HCT116 (cell line): ENCODE data around the gene POFUT2. TPM values are rescaled to one million over a fixed set of nuclear protein-coding genes. Genes with fewer than 3 reads are reported as not detected.

Source experiments
- ATAC-seq: fragments of 200-7000 bp; cut with Tn5 transposase; 2 replicates; pipeline ENCODE4 v1.9.1; 2020; ENCODE audit warnings: mild to moderate bottlenecking, moderate library complexity
- BruUV-seq: library from RNA; stranded (reverse); fragments of 400-500 nt; replicated peaks from 2 replicates; lab custom pipeline; 2021; lab: Mats Ljungman, UMichigan
- CTCF ChIA-PET: fragments of 300-600 bp; sonication (Branson Sonifier 250); formaldehyde crosslinking; loops from one replicate; lab custom pipeline; 2021; ENCODE audit warnings: antibody characterized with exemption; lab: Charles Lee
- POLR2A ChIA-PET: fragments of 300-600, 350-600 bp; sonication (Branson Sonifier 250); formaldehyde crosslinking; loops from one replicate; lab custom pipeline; 2021; ENCODE audit warnings: antibody characterized with exemption; lab: Charles Lee
- RAD21 ChIA-PET, 2 experiments: fragments of 300-600 bp; sonication (Branson Sonifier 250); formaldehyde crosslinking; loops; one replicate each; lab custom pipeline; 2023; ENCODE audit warnings: low total read pairs in 2 of 2; ENCODE audit not compliant: uncharacterized antibody in 2 of 2, unreplicated experiment in 2 of 2, low non-redundant PET in 1 of 2; lab: Charles Lee
- DNase-seq: peaks from one replicate; pipeline ENCODE4 v3.0.0-alpha.2; 2010; ENCODE audit warnings: low read depth, low spot score
- H2AFZ ChIP-seq: fragments of 200-600 bp; shearing (Covaris generic), sonication (generic); 2 replicates; pipeline ENCODE4 v1.6.1; 2017; ENCODE audit warnings: low read depth, mixed run types, mixed read lengths, antibody characterized with exemption, low read length; ENCODE audit not compliant: poor library complexity, severe bottlenecking
- H3K27ac ChIP-seq: 2 replicates; pipeline ENCODE4 v1.5.1; 2012; ENCODE audit warnings: low read depth, low read length
- H3K27me3 ChIP-seq: fragments of 200-600 bp; sonication (generic); 2 replicates; pipeline ENCODE4 v1.6.1; 2016; ENCODE audit warnings: mixed run types, low read length, mixed read lengths; ENCODE audit not compliant: insufficient read depth
- H3K36me3 ChIP-seq, 2 experiments: fragments of 200-500 bp in 1 of 2; fragments of 200-600 bp in 1 of 2; sonication (Bioruptor generic) in 1 of 2; sonication (generic) in 1 of 2; 2 replicates each; pipeline versions ENCODE4 v1.5.1 to v1.6.1; 2014 to 2016; ENCODE audit warnings: low read length in 2 of 2, inconsistent platforms in 1 of 2, mixed read lengths in 1 of 2, mixed run types in 1 of 2; ENCODE audit not compliant: insufficient read depth in 2 of 2, control insufficient read depth in 1 of 2
- H3K4me1 ChIP-seq, 2 experiments: fragments of 200-600 bp in 1 of 2; sonication (generic) in 1 of 2; 2 replicates each; pipeline versions ENCODE4 v1.5.1 to v1.6.1; 2012 to 2017; ENCODE audit warnings: low read length in 2 of 2, inconsistent platforms in 1 of 2, mild to moderate bottlenecking in 1 of 2, mixed read lengths in 1 of 2, mixed run types in 1 of 2, moderate library complexity in 1 of 2; ENCODE audit not compliant: insufficient read depth in 2 of 2, control insufficient read depth in 1 of 2
- H3K4me2 ChIP-seq: fragments of 200-600 bp; sonication (generic); 2 replicates; pipeline ENCODE4 v1.6.1; 2017; ENCODE audit warnings: mixed run types, low read length, mixed read lengths
- H3K4me3 ChIP-seq, 2 experiments: fragments of 200-600 bp in 1 of 2; sonication (generic) in 1 of 2; replicated peaks in 1 of 2; 2 replicates each; pipeline ENCODE4 v1.5.1; 2011 to 2016; ENCODE audit warnings: low read length in 2 of 2, control low read depth in 1 of 2, low read depth in 1 of 2, mild to moderate bottlenecking in 1 of 2, mixed read lengths in 1 of 2, mixed run types in 1 of 2
- H3K79me2 ChIP-seq: fragments of 200-600 bp; sonication (generic); 2 replicates; pipeline ENCODE4 v1.6.1; 2017; ENCODE audit warnings: mild to moderate bottlenecking, mixed run types, low read length, moderate library complexity, mixed read lengths; ENCODE audit not compliant: insufficient read depth
- H3K9ac ChIP-seq: fragments of 200-600 bp; sonication (generic); 2 replicates; pipeline ENCODE4 v1.6.1; 2016; ENCODE audit warnings: low read length, mixed read lengths
- H3K9me2 ChIP-seq: fragments of 200-600 bp; sonication (generic), shearing (Covaris generic); 2 replicates; pipeline ENCODE4 v1.6.1; 2017; ENCODE audit warnings: mixed run types, mild to moderate bottlenecking, moderate library complexity; ENCODE audit not compliant: insufficient read depth
- H3K9me3 ChIP-seq, 2 experiments: fragments of 200-500 bp in 1 of 2; fragments of 200-600 bp in 1 of 2; sonication (Bioruptor generic) in 1 of 2; sonication (generic) in 1 of 2; 2 replicates each; pipeline ENCODE4 v1.6.1; 2014 to 2017; ENCODE audit warnings: low read length in 2 of 2, mixed read lengths in 2 of 2, inconsistent platforms in 1 of 2, low read depth in 1 of 2, mild to moderate bottlenecking in 1 of 2, mixed run types in 1 of 2, moderate library complexity in 1 of 2; ENCODE audit not compliant: control insufficient read depth in 1 of 2, insufficient read depth in 1 of 2
- H4K20me1 ChIP-seq: fragments of 200-600 bp; sonication (generic), shearing (Covaris generic); 2 replicates; pipeline ENCODE4 v1.6.1; 2017; ENCODE audit warnings: mixed run types, mild to moderate bottlenecking, moderate library complexity; ENCODE audit not compliant: insufficient read depth
- ATF3 ChIP-seq: IDR thresholded peaks from 2 replicates; pipeline ENCODE4 v1.6.1; 2012
- CBX3 ChIP-seq: IDR thresholded peaks from 2 replicates; pipeline ENCODE4 v1.6.1; 2012; ENCODE audit warnings: low read depth
- ELF1 ChIP-seq: IDR thresholded peaks from 2 replicates; pipeline ENCODE4 v1.6.1; 2012; ENCODE audit warnings: low read depth, borderline replicate concordance
- EZH2 ChIP-seq: fragments of 200-600 bp; sonication (generic); IDR thresholded peaks from 2 replicates; pipeline ENCODE4 v1.6.1; 2017; ENCODE audit warnings: antibody characterized with exemption, mixed run types
- POLR2A ChIP-seq: IDR thresholded peaks from 2 replicates; pipeline ENCODE4 v1.7.0; 2011; ENCODE audit warnings: borderline replicate concordance; ENCODE audit not compliant: insufficient read depth, insufficient read length; ENCODE audit errors: extremely low read depth
- RAD21 ChIP-seq: IDR thresholded peaks from 2 replicates; pipeline ENCODE4 v1.6.1; 2012; ENCODE audit warnings: low read depth, mild to moderate bottlenecking
- SRF ChIP-seq: IDR thresholded peaks from 2 replicates; pipeline ENCODE4 v1.6.1; 2012; ENCODE audit warnings: low read depth
- YY1 ChIP-seq: IDR thresholded peaks from 2 replicates; pipeline ENCODE4 v1.6.1; 2011; ENCODE audit warnings: low read length, low read depth, moderate library complexity, mild to moderate bottlenecking; ENCODE audit not compliant: insufficient replicate concordance; ENCODE audit errors: extremely low read depth
- ZBTB33 ChIP-seq: IDR thresholded peaks from 2 replicates; pipeline ENCODE4 v1.6.1; 2011; ENCODE audit warnings: mild to moderate bottlenecking, low read length, moderate library complexity; ENCODE audit not compliant: insufficient replicate concordance; ENCODE audit errors: extremely low read depth
- intact Hi-C: fragments of 100-400 bp; cut with micrococcal nuclease; formaldehyde crosslinking; loops from 2 replicates; pipeline ENCODE4 v1.10.0; 2022
- total RNA-seq: library from RNA; stranded (reverse); gene quantifications from one replicate; pipeline ENCODE4 v1.2.1, GENCODE V29; 2021; ENCODE audit not compliant: unreplicated experiment
- TF ChIP-seq, protein P1 (sequence below), 3 experiments: fragments of 200-600 bp in 1 of 3; sonication (generic) in 1 of 3; IDR thresholded peaks in 2 of 3; conservative IDR thresholded peaks in 1 of 3; 2 replicates each; pipeline ENCODE4 v1.5.1; 2012 to 2017; ENCODE audit warnings: low read depth in 2 of 3, low read length in 2 of 3, antibody characterized with exemption in 1 of 3, borderline replicate concordance in 1 of 3, control low read depth in 1 of 3, mild to moderate bottlenecking in 1 of 3, mixed read lengths in 1 of 3, mixed run types in 1 of 3, moderate library complexity in 1 of 3; ENCODE audit not compliant: insufficient read depth in 1 of 3

POFUT2 gene
- total RNA-seq, 1 experiment from 2014 or later = 20.5 TPM

GRCh38 chr21:45325206-45326168 is 37.8 kb upstream of the POFUT2 start:
- ATAC-seq (no peak), DNase-seq (no peak)
- Histone ChIP-seq H2AFZ (no peak overlapping the region), H3K9ac (no peak overlapping the region), H3K27me3 (no peaks in the 10 kb centered on the region), H3K4me3 (no peak overlapping the region), H3K27ac (no peak overlapping the region), H3K4me1 (peaks cover 25 to 45% of the 10 kb centered on the region in 2 experiments), H3K9me3 (no peaks in the 10 kb centered on the region), H4K20me1 (no peaks in the 10 kb centered on the region), H3K9me2 (no peaks in the 10 kb centered on the region), H3K36me3 (no peaks in the 10 kb centered on the region), H3K4me2 (no peak overlapping the region), H3K79me2 (no peaks in the 10 kb centered on the region)
- BruUV-seq = no TSS peak
- TF ChIP-seq, protein P1, sequence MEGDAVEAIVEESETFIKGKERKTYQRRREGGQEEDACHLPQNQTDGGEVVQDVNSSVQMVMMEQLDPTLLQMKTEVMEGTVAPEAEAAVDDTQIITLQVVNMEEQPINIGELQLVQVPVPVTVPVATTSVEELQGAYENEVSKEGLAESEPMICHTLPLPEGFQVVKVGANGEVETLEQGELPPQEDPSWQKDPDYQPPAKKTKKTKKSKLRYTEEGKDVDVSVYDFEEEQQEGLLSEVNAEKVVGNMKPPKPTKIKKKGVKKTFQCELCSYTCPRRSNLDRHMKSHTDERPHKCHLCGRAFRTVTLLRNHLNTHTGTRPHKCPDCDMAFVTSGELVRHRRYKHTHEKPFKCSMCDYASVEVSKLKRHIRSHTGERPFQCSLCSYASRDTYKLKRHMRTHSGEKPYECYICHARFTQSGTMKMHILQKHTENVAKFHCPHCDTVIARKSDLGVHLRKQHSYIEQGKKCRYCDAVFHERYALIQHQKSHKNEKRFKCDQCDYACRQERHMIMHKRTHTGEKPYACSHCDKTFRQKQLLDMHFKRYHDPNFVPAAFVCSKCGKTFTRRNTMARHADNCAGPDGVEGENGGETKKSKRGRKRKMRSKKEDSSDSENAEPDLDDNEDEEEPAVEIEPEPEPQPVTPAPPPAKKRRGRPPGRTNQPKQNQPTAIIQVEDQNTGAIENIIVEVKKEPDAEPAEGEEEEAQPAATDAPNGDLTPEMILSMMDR (IDR thresholded peaks at IDR 0.05 in 2 of 3, conservative IDR thresholded peaks at IDR 0.05 in 1 of 3; ENCODE audit: borderline replicate concordance in 1 of 3, insufficient read depth in 1 of 3, low read depth in 2 of 3, low read length in 2 of 3) = no peak
- no peak for TF ChIP-seq CBX3
- TF ChIP-seq ELF1 = no peak
- no peak for TF ChIP-seq POLR2A
- TF ChIP-seq EZH2 = no peak
- TF ChIP-seq RAD21 = no peak
- no peak for TF ChIP-seq YY1
- no peak for TF ChIP-seq SRF
- no peak for TF ChIP-seq ATF3
- no peak for TF ChIP-seq ZBTB33
- CTCF ChIA-PET = interaction anchor here (2.3 kb wide), 1 partner anchor 16 kb away, joined by 7 read pairs; no protein-coding TSS in a partner anchor
- intact Hi-C loops = no loop called here
- POLR2A ChIA-PET = no interaction called here
- RAD21 ChIA-PET = no interaction called here
